RWPE2 (cell line): Measurements from ENCODE around the gene EPS8.
A peak's percentile ranks its signal among the peaks of the same experiment; 100 is the strongest.

Experiments used
- ATAC-seq: fragments of 200-7000 bp; cut with Tn5 transposase; 3 replicates; pipeline ENCODE4 v1.9.1; 2021; ENCODE audit warnings: low read depth
- DNase-seq: peaks from one replicate; pipeline ENCODE4 v3.0.0-alpha.2; 2020; ENCODE audit warnings: low spot score
- H3K27ac ChIP-seq: fragments of 450-650 bp; 2 replicates; pipeline ENCODE4 v1.5.1; 2017; ENCODE audit warnings: mild to moderate bottlenecking; ENCODE audit not compliant: poor library complexity, severe bottlenecking
- H3K27me3 ChIP-seq: fragments of 250-450 bp; sonication (Bioruptor Pico); 2 replicates; pipeline ENCODE4 v1.5.1; 2021; ENCODE audit warnings: mild to moderate bottlenecking, moderate library complexity; ENCODE audit not compliant: insufficient read depth, poor library complexity, severe bottlenecking
- H3K36me3 ChIP-seq: fragments of 250-450 bp; sonication (Bioruptor Pico); 2 replicates; pipeline ENCODE4 v1.5.1; 2020; ENCODE audit warnings: low read depth, mild to moderate bottlenecking, moderate library complexity
- H3K4me1 ChIP-seq: fragments of 250-450 bp; sonication (Bioruptor Pico); 2 replicates; pipeline ENCODE4 v1.5.1; 2021; ENCODE audit warnings: mild to moderate bottlenecking, moderate library complexity; ENCODE audit not compliant: insufficient read depth, poor library complexity, severe bottlenecking
- H3K4me3 ChIP-seq: fragments of 250-450 bp; sonication (Bioruptor Pico); 2 replicates; pipeline ENCODE4 v1.5.1; 2021; ENCODE audit warnings: mild to moderate bottlenecking, moderate library complexity; ENCODE audit not compliant: severe bottlenecking
- H3K9me3 ChIP-seq: fragments of 250-450 bp; sonication (Bioruptor Pico); 2 replicates; pipeline ENCODE4 v1.5.1; 2021; ENCODE audit warnings: mild to moderate bottlenecking, moderate library complexity; ENCODE audit not compliant: severe bottlenecking
- CTCF ChIP-seq: fragments of 450-650 bp; IDR thresholded peaks from one replicate; pipeline ENCODE4 v1.5.1; 2017; ENCODE audit warnings: mild to moderate bottlenecking, moderate library complexity; ENCODE audit not compliant: poor library complexity, severe bottlenecking

The EPS8 gene

GRCh38 chr12:15632708-15633107 is 156.5 kb downstream of the EPS8 start:
- TF ChIP-seq CTCF, result no peak
- H3K27me3 ChIP-seq, result no peaks in the 10 kb centered on the region
- no peak overlapping the region for H3K27ac ChIP-seq
- DNase-seq, result no peak
- H3K9me3 ChIP-seq, result no peaks in the 10 kb centered on the region
- no peaks in the 10 kb centered on the region for H3K36me3 ChIP-seq
- H3K4me3 ChIP-seq, result no peak overlapping the region
- no peak for ATAC-seq
- H3K4me1 ChIP-seq, result peaks cover 34% of the 10 kb centered on the region

GRCh38 chr12:15631007-15631715 is 158.0 kb downstream of the EPS8 start:
- H3K4me3 ChIP-seq, result no peak overlapping the region
- peaks cover 34% of the 10 kb centered on the region for H3K4me1 ChIP-seq
- DNase-seq (no peak), ATAC-seq (no peak)
- no peaks in the 10 kb centered on the region for H3K27me3 ChIP-seq
- H3K27ac ChIP-seq, result peak overlapping the region; percentile 86
- no peak for TF ChIP-seq CTCF
- H3K36me3 ChIP-seq, result no peaks in the 10 kb centered on the region
- no peaks in the 10 kb centered on the region for H3K9me3 ChIP-seq

GRCh38 chr12:15629761-15630160 is 159.4 kb downstream of the EPS8 start:
- H3K4me1 ChIP-seq, result peaks cover 34% of the 10 kb centered on the region
- TF ChIP-seq CTCF, result no peak
- H3K9me3 ChIP-seq, result no peaks in the 10 kb centered on the region
- no peaks in the 10 kb centered on the region for H3K36me3 ChIP-seq
- peak overlapping the region; percentile 86 for H3K27ac ChIP-seq
- ATAC-seq (peak; percentile 40; the same call in 2 of the 3 replicates), DNase-seq (no peak)
- no peak overlapping the region for H3K4me3 ChIP-seq
- no peaks in the 10 kb centered on the region for H3K27me3 ChIP-seq

GRCh38 chr12:15629108-15629507 is 160.1 kb downstream of the EPS8 start:
- DNase-seq (no peak), ATAC-seq (peak; percentile 94)
- Histone ChIP-seq H3K27ac (peak overlapping the region; percentile 86), H3K4me3 (no peak overlapping the region), H3K36me3 (no peaks in the 10 kb centered on the region), H3K27me3 (no peaks in the 10 kb centered on the region), H3K9me3 (no peaks in the 10 kb centered on the region), H3K4me1 (peaks cover 34% of the 10 kb centered on the region)
- no peak for TF ChIP-seq CTCF
